Thoracic aorta (tissue), 2 donors: ENCODE data around the gene MTRFR. TPM values are rescaled to one million over a fixed set of nuclear protein-coding genes. Genes with fewer than 3 reads are reported as not detected.
"Not testable (repeated sequence)": the region's sequence is repeated elsewhere in the genome, so short reads cannot be mapped to it uniquely, and the experiment has no call there.

Source experiments
- ATAC-seq: fragments of 150-250 bp; one replicate; pipeline ENCODE4 v1.8.0; 2017; ENCODE audit warnings: low read depth; ENCODE audit not compliant: insufficient number of reproducible peaks, low FRiP score
- DNase-seq: peaks from one replicate; pipeline ENCODE4 v3.0.0-alpha.2; 2020; ENCODE audit warnings: low spot score
- H3K27ac ChIP-seq, 2 donors: fragments of 200-600 bp; sonication (generic); 1 replicate in 1 of 2; 2 replicates in 1 of 2; pipeline ENCODE4 v1.5.1; 2016; ENCODE audit warnings: mild to moderate bottlenecking in 2 of 2, moderate library complexity in 2 of 2
- H3K27me3 ChIP-seq: fragments of 200-600 bp; sonication (generic); replicated peaks from 2 replicates; pipeline ENCODE4 v1.6.0; 2016; ENCODE audit warnings: mild to moderate bottlenecking; ENCODE audit not compliant: insufficient read depth
- H3K36me3 ChIP-seq: fragments of 200-600 bp; sonication (generic); one replicate; pipeline ENCODE4 v1.5.1; 2016
- H3K4me1 ChIP-seq, 2 donors: fragments of 200-600 bp; sonication (generic); 1 replicate in 1 of 2; 2 replicates in 1 of 2; pipeline versions ENCODE4 v1.5.1 to v1.6.0; 2016; ENCODE audit warnings: low read depth in 2 of 2, mild to moderate bottlenecking in 1 of 2; ENCODE audit not compliant: control insufficient read depth in 1 of 2
- H3K4me3 ChIP-seq: fragments of 200-600 bp; sonication (generic); 2 replicates; pipeline ENCODE4 v1.5.1; 2016; ENCODE audit warnings: mild to moderate bottlenecking
- H3K9me3 ChIP-seq: fragments of 200-600 bp; sonication (generic); 2 replicates; pipeline ENCODE4 v1.5.1; 2016
- total RNA-seq, 2 donors: library from RNA; depleted of rRNA; stranded (reverse); fragments of >200 nt; gene quantifications; one replicate each; pipeline versions ENCODE4 v1.1.0 to v1.2.3, GENCODE V29; 2016
- TF ChIP-seq, protein P1 (sequence below): fragments of 200-600 bp; sonication (generic); IDR thresholded peaks from one replicate; pipeline ENCODE4 v1.5.1; 2019; ENCODE audit warnings: antibody characterized with exemption

MTRFR gene
- total RNA-seq, 2 donors from 2014 or later: 9.9 to 17.2 TPM

GRCh38 chr12:123242116-123242904 is 9.1 kb downstream of the MTRFR start:
- DNase-seq (no peak), ATAC-seq (no peak)
- Histone ChIP-seq H3K9me3 (no peaks in the 10 kb centered on the region), H3K4me1 (peaks cover 0 to 15% of the 10 kb centered on the region in 2 donors), H3K36me3 (peaks cover 3% of the 10 kb centered on the region), H3K27me3 (no peaks in the 10 kb centered on the region), H3K4me3 (no peak overlapping the region), H3K27ac (no peak overlapping the region)
- TF ChIP-seq, protein P1, sequence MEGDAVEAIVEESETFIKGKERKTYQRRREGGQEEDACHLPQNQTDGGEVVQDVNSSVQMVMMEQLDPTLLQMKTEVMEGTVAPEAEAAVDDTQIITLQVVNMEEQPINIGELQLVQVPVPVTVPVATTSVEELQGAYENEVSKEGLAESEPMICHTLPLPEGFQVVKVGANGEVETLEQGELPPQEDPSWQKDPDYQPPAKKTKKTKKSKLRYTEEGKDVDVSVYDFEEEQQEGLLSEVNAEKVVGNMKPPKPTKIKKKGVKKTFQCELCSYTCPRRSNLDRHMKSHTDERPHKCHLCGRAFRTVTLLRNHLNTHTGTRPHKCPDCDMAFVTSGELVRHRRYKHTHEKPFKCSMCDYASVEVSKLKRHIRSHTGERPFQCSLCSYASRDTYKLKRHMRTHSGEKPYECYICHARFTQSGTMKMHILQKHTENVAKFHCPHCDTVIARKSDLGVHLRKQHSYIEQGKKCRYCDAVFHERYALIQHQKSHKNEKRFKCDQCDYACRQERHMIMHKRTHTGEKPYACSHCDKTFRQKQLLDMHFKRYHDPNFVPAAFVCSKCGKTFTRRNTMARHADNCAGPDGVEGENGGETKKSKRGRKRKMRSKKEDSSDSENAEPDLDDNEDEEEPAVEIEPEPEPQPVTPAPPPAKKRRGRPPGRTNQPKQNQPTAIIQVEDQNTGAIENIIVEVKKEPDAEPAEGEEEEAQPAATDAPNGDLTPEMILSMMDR: no peak

DNA sequence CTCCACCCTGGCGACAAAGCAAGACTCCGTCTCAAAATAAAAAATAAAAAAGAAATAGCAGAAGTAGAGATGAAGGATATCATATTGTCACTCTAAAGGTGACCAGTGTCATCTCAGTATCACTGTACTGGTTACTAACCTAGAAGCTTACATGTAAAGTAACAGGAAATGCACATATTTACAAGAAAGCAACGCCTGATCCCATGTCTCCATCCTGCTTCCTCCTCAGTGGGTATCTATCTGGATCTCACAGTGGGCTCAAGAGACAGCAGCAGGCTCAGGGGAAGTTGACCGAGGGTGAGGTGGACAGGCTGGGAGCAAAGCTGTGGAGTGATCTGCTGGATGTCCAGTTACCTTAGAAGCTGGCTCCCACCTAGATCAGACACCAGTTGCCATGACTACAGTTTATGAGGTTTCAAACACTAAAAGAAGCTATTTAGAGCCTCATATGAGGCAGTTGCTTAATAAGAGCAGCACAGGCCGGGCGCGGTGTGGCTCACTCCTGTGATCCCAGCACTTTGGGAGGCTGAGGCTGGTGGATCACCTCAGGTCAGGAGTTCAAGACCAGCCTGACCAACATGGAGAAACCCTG is 10.5 kb downstream of the MTRFR start:
- H3K4me1 ChIP-seq: peaks cover 0 to 7% of the 10 kb centered on the region in 2 donors
- DNase-seq (no peak), ATAC-seq (no peak)
- TF ChIP-seq, protein P1: no peak
- H3K27me3 ChIP-seq: no peaks in the 10 kb centered on the region
- no peak overlapping the region for H3K27ac ChIP-seq
- H3K9me3 ChIP-seq: no peaks in the 10 kb centered on the region
- H3K4me3 ChIP-seq: no peak overlapping the region
- peaks cover 3% of the 10 kb centered on the region for H3K36me3 ChIP-seq

GRCh38 chr12:123245678-123246077 is 12.4 kb downstream of the MTRFR start:
- TF ChIP-seq, protein P1: no peak
- peaks cover 3% of the 10 kb centered on the region for H3K36me3 ChIP-seq
- no peak for DNase-seq
- no peaks in the 10 kb centered on the region for H3K27me3 ChIP-seq
- H3K4me1 ChIP-seq: peaks cover 0 to 11% of the 10 kb centered on the region in 2 donors
- H3K9me3 ChIP-seq: no peaks in the 10 kb centered on the region
- ATAC-seq: no peak
- H3K4me3 ChIP-seq: no peak overlapping the region
- no peak overlapping the region for H3K27ac ChIP-seq

GRCh38 chr12:123248129-123248528 is 14.9 kb downstream of the MTRFR start:
- ATAC-seq: not testable (repeated sequence)
- peaks cover under 1 to 17% of the 10 kb centered on the region in 2 donors for H3K4me1 ChIP-seq

DNA sequence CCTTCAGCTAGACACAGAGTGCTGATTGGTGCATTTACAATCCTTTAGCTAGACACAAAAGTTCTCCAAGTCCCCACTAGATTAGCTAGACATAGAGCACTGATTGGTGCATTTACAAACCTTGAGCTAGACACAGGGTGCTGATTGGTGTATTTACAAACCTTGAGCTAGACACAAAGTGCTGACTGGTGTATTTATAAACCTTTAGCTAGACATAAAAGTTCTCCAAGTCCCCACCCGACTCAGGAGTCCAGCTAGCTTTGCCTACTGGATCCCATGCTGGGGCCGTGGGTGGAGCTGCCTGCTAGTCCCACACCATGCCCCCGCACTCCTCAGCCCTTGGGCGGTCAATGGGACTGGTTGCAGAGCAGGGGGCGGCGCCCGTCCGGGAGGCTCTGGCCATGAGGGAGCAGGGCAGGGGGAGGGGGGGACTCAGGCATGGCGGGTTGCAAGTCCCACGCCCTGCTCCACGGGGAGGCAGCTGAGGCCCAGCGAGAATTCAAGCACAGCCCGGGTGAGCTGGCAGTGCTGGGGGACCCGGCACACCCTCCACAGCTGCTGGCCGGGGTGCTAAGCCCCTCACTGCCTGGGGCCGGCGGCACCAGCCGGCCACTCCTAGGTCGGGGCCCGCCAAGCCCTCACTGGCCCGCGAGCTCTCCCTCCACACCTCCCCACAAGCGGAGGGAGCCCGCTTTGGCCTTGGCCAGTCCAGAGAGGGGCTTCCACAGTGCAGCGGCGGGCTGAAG is 15.9 kb downstream of the MTRFR start:
- peaks cover 11 to 27% of the 10 kb centered on the region in 2 donors for H3K4me1 ChIP-seq
- not testable (repeated sequence) for H3K27me3 ChIP-seq, H3K9me3 ChIP-seq, ATAC-seq, H3K36me3 ChIP-seq, H3K27ac ChIP-seq, DNase-seq, H3K4me3 ChIP-seq

More at GRCh38 chr12:123248129-123248528, 14.9 kb downstream of the MTRFR start:
- not testable (repeated sequence) for H3K27me3 ChIP-seq, H3K9me3 ChIP-seq, DNase-seq, H3K36me3 ChIP-seq, H3K27ac ChIP-seq, H3K4me3 ChIP-seq
